CD14-positive monocyte (primary cell): ENCODE results near the gene S100A6. TPM values are rescaled to one million over a fixed set of nuclear protein-coding genes. Genes with fewer than 3 reads are reported as not detected.

ENCODE experiments used
- DNase-seq, 3 donors: peaks; one replicate each; pipeline ENCODE4 v3.0.0-alpha.2; 2011 to 2022
- H2AFZ ChIP-seq: 2 replicates; pipeline ENCODE4 v1.6.0; 2012; ENCODE audit warnings: mild to moderate bottlenecking, low read depth, low read length, inconsistent platforms; ENCODE audit not compliant: insufficient read depth, poor library complexity, severe bottlenecking
- H3K27ac ChIP-seq, 2 donors: 1 replicate in 1 of 2; 2 replicates in 1 of 2; pipeline ENCODE4 v1.5.1; 2012 to 2013; ENCODE audit warnings: low read length in 2 of 2, control low read depth in 1 of 2, inconsistent platforms in 1 of 2, low read depth in 1 of 2, mild to moderate bottlenecking in 1 of 2
- H3K27me3 ChIP-seq, 2 donors: one replicate each; pipeline versions ENCODE4 v1.6.0 to v1.6.1; 2011 to 2013; ENCODE audit warnings: low read length in 2 of 2; ENCODE audit not compliant: control insufficient read depth in 2 of 2, insufficient read depth in 2 of 2
- H3K36me3 ChIP-seq, 2 donors: replicated peaks in 1 of 2; 1 replicate in 1 of 2; 2 replicates in 1 of 2; pipeline versions ENCODE4 v1.5.1 to v1.6.1; 2012 to 2013; ENCODE audit warnings: low read length in 2 of 2, control low read depth in 1 of 2, inconsistent platforms in 1 of 2, mild to moderate bottlenecking in 1 of 2; ENCODE audit not compliant: insufficient read depth in 2 of 2, control insufficient read depth in 1 of 2
- H3K4me1 ChIP-seq, 2 donors: 1 replicate in 1 of 2; 2 replicates in 1 of 2; pipeline versions ENCODE4 v1.5.1 to v1.6.1; 2012 to 2013; ENCODE audit warnings: low read length in 2 of 2, control low read depth in 1 of 2, inconsistent platforms in 1 of 2, mild to moderate bottlenecking in 1 of 2, moderate library complexity in 1 of 2; ENCODE audit not compliant: insufficient read depth in 2 of 2, control insufficient read depth in 1 of 2
- H3K4me2 ChIP-seq: replicated peaks from 2 replicates; pipeline ENCODE3; 2012; ENCODE audit warnings: low read length, moderate library complexity, mild to moderate bottlenecking; ENCODE audit not compliant: poor library complexity, severe bottlenecking; ENCODE audit errors: extremely low read depth
- H3K4me3 ChIP-seq, 3 experiments: fragments of 200-600 bp in 1 of 3; sonication (generic) in 1 of 3; replicated peaks in 1 of 3; 1 replicate in 2 of 3; 2 replicates in 1 of 3; pipeline ENCODE4 v1.5.1; 2011 to 2013; ENCODE audit warnings: low read length in 3 of 3, mild to moderate bottlenecking in 3 of 3, control low read depth in 2 of 3, low read depth in 2 of 3, inconsistent platforms in 1 of 3, moderate library complexity in 1 of 3
- H3K79me2 ChIP-seq: 2 replicates; pipeline ENCODE4 v1.6.0; 2012; ENCODE audit warnings: mild to moderate bottlenecking, control low read depth, inconsistent platforms, low read length, moderate library complexity; ENCODE audit not compliant: insufficient read depth
- H3K9ac ChIP-seq: 2 replicates; pipeline ENCODE4 v1.6.0; 2017; ENCODE audit warnings: low read length, mild to moderate bottlenecking; ENCODE audit not compliant: insufficient read depth, poor library complexity, severe bottlenecking
- H3K9me3 ChIP-seq, 2 donors: replicated peaks in 1 of 2; 1 replicate in 1 of 2; 2 replicates in 1 of 2; pipeline versions ENCODE4 v1.5.1 to v1.6.1; 2012 to 2013; ENCODE audit warnings: low read length in 2 of 2, control low read depth in 1 of 2; ENCODE audit not compliant: control insufficient read depth in 1 of 2, insufficient read depth in 1 of 2
- H4K20me1 ChIP-seq: 2 replicates; pipeline ENCODE4 v1.6.0; 2012; ENCODE audit warnings: mild to moderate bottlenecking, low read length, control low read depth, moderate library complexity; ENCODE audit not compliant: insufficient read depth
- H3K27ac Mint-ChIP-seq, 7 donors: one replicate each; pipeline ENCODE4 v1.8.0; 2020; ENCODE audit warnings: mild to moderate bottlenecking in 7 of 7, mixed read lengths in 7 of 7, moderate library complexity in 6 of 7, inconsistent platforms in 2 of 7
- H3K27me3 Mint-ChIP-seq, 3 donors: one replicate each; pipeline ENCODE4 v1.8.0; 2021 to 2022; ENCODE audit warnings: low read depth in 3 of 3, mild to moderate bottlenecking in 3 of 3, mixed read lengths in 3 of 3, moderate library complexity in 3 of 3, inconsistent platforms in 1 of 3
- H3K36me3 Mint-ChIP-seq, 2 donors: one replicate each; pipeline ENCODE4 v1.8.0; 2020; ENCODE audit warnings: mixed read lengths in 2 of 2, inconsistent platforms in 1 of 2, mild to moderate bottlenecking in 1 of 2
- H3K4me1 Mint-ChIP-seq: one replicate; pipeline ENCODE4 v1.8.0; 2020; ENCODE audit warnings: mild to moderate bottlenecking, mixed read lengths
- H3K4me3 Mint-ChIP-seq, 2 donors: one replicate each; pipeline ENCODE4 v1.8.0; 2020; ENCODE audit warnings: mild to moderate bottlenecking in 2 of 2, mixed read lengths in 2 of 2, moderate library complexity in 1 of 2
- H3K9me3 Mint-ChIP-seq, 7 donors: one replicate each; pipeline ENCODE4 v1.8.0; 2020 to 2022; ENCODE audit warnings: mixed read lengths in 7 of 7, mild to moderate bottlenecking in 6 of 7, moderate library complexity in 6 of 7, inconsistent platforms in 2 of 7
- WGBS: methylation state at CpG from one replicate; pipeline ENCODE4 v1.1.5; 2013; ENCODE audit warnings: missing lambda C conversion rate; ENCODE audit not compliant: insufficient coverage; 5-methylcytosine and 5-hydroxymethylcytosine counted together
- intact Hi-C, 2 donors: fragments of 100-400 bp; cut with micrococcal nuclease; formaldehyde crosslinking; loops; one replicate each; pipeline versions ENCODE4 v1.15.0 to v1.15.1; 2023
- polyA plus RNA-seq, 3 donors: library from polyadenylated mRNA; depleted of rRNA in 1 of 3; unstranded in 2 of 3; stranded (reverse) in 1 of 3; fragments of 300-500 nt in 2 of 3; fragments of >200 nt in 1 of 3; fragmentation: Illumina TruSeq in 2 of 3; gene quantifications; 1 replicate in 2 of 3; 2 replicates in 1 of 3; pipeline ENCODE4 v1.2.3, GENCODE V29; 2012 to 2021
- TF ChIP-seq, protein P1 (sequence below): fragments of 200-600 bp; IDR thresholded peaks from one replicate; pipeline ENCODE4 v1.8.0; 2022; ENCODE audit warnings: antibody characterized with exemption, mild to moderate bottlenecking

The S100A6 gene
- polyA plus RNA-seq, 3 donors: 1,242 to 5,004 (median 4,414) TPM

GRCh38 chr1:153509036-153509435, 26.8 kb downstream of the S100A6 start:
- Mint-ChIP-seq H3K9me3 (no peaks in the 10 kb centered on the region), H3K27ac (peak overlapping the region in 1 of 7 donors; percentile 21), H3K4me3 (no peak overlapping the region), H3K36me3 (no peaks in the 10 kb centered on the region), H3K27me3 (peaks cover 0 to 9% (median 3%) of the 10 kb centered on the region in 3 donors), H3K4me1 (peaks cover 27% of the 10 kb centered on the region)
- Histone ChIP-seq H3K9me3 (no peaks in the 10 kb centered on the region), H3K9ac (no peak overlapping the region), H4K20me1 (no peaks in the 10 kb centered on the region), H2AFZ (no peak overlapping the region), H3K79me2 (no peaks in the 10 kb centered on the region), H3K4me3 (no peak overlapping the region), H3K36me3 (no peaks in the 10 kb centered on the region), H3K27ac (no peak overlapping the region), H3K27me3 (no peaks in the 10 kb centered on the region), H3K4me2 (no peak overlapping the region), H3K4me1 (peaks cover 15 to 22% of the 10 kb centered on the region in 2 donors)
- WGBS: 92% methylated on average over 3 of the region's 3 CpGs
- TF ChIP-seq, protein P1, sequence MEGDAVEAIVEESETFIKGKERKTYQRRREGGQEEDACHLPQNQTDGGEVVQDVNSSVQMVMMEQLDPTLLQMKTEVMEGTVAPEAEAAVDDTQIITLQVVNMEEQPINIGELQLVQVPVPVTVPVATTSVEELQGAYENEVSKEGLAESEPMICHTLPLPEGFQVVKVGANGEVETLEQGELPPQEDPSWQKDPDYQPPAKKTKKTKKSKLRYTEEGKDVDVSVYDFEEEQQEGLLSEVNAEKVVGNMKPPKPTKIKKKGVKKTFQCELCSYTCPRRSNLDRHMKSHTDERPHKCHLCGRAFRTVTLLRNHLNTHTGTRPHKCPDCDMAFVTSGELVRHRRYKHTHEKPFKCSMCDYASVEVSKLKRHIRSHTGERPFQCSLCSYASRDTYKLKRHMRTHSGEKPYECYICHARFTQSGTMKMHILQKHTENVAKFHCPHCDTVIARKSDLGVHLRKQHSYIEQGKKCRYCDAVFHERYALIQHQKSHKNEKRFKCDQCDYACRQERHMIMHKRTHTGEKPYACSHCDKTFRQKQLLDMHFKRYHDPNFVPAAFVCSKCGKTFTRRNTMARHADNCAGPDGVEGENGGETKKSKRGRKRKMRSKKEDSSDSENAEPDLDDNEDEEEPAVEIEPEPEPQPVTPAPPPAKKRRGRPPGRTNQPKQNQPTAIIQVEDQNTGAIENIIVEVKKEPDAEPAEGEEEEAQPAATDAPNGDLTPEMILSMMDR: no peak
- DNase-seq: no peak
- intact Hi-C loops: no loop called here

- peaks cover 17% of the 10 kb centered on the region for H3K4me1 Mint-ChIP-seq
- no peak overlapping the region for H3K27ac Mint-ChIP-seq
- Histone ChIP-seq H3K27me3 (no peaks in the 10 kb centered on the region), H3K79me2 (no peaks in the 10 kb centered on the region), H3K4me2 (no peak overlapping the region), H3K36me3 (no peaks in the 10 kb centered on the region), H3K27ac (no peak overlapping the region), H3K4me3 (no peak overlapping the region), H4K20me1 (no peaks in the 10 kb centered on the region), H3K4me1 (peaks cover 8 to 12% of the 10 kb centered on the region in 2 donors), H2AFZ (no peak overlapping the region), H3K9me3 (no peaks in the 10 kb centered on the region), H3K9ac (no peak overlapping the region)
- TF ChIP-seq, protein P1: no peak
- WGBS: 97% methylated on average over 3 of the region's 11 CpGs
- H3K9me3 Mint-ChIP-seq: no peaks in the 10 kb centered on the region
- H3K36me3 Mint-ChIP-seq: no peaks in the 10 kb centered on the region
- DNase-seq: no peak
- H3K4me3 Mint-ChIP-seq: no peak overlapping the region
- peaks cover 0 to 9% (median 3%) of the 10 kb centered on the region in 3 donors for H3K27me3 Mint-ChIP-seq
- intact Hi-C loops: no loop called here
Measured at GRCh38 chr1:153507926-153508583, 27.7 kb downstream of the S100A6 start.
